Gastrocnemius medialis (tissue), 4 donors: ENCODE results near the gene FOCAD. TPM values are rescaled to one million over a fixed set of nuclear protein-coding genes. Genes with fewer than 3 reads are reported as not detected.

Experiments used
- ATAC-seq, 2 donors: fragments of 150-250 bp; one replicate each; pipeline ENCODE4 v1.9.1; 2016
- DNase-seq, 2 donors: peaks; one replicate each; pipeline ENCODE4 v3.0.0-alpha.2; 2019
- H3K27ac ChIP-seq, 4 donors: fragments of 200-600 bp; sonication (generic); 1 replicate in 1 of 4; 2 replicates in 3 of 4; pipeline ENCODE4 v1.5.1; 2016 to 2018; ENCODE audit warnings: mild to moderate bottlenecking in 2 of 4, moderate library complexity in 1 of 4
- H3K27me3 ChIP-seq, 3 donors: fragments of 200-600 bp; sonication (generic) in 2 of 3; 1 replicate in 1 of 3; 2 replicates in 2 of 3; pipeline versions ENCODE4 v1.5.1 to v1.6.0; 2016 to 2019; ENCODE audit warnings: mild to moderate bottlenecking in 1 of 3, moderate library complexity in 1 of 3
- H3K36me3 ChIP-seq, 2 donors: fragments of 200-600 bp; sonication (generic) in 1 of 2; one replicate each; pipeline ENCODE4 v1.5.1; 2017 to 2018
- H3K4me1 ChIP-seq, 2 donors: fragments of 200-600 bp; sonication (generic) in 1 of 2; one replicate each; pipeline ENCODE4 v1.5.1; 2016 to 2017; ENCODE audit warnings: mild to moderate bottlenecking in 2 of 2
- H3K4me3 ChIP-seq, 4 donors: fragments of 200-600 bp; sonication (generic) in 3 of 4; 1 replicate in 1 of 4; 2 replicates in 3 of 4; pipeline ENCODE4 v1.5.1; 2016 to 2019; ENCODE audit warnings: mild to moderate bottlenecking in 2 of 4
- H3K9me3 ChIP-seq, 3 donors: fragments of 200-600 bp; sonication (generic) in 2 of 3; 1 replicate in 1 of 3; 2 replicates in 2 of 3; pipeline ENCODE4 v1.5.1; 2016 to 2019
- POLR2A ChIP-seq, 2 donors: fragments of 450-650 bp; IDR thresholded peaks; one replicate each; pipeline ENCODE4 v1.6.1; 2017; ENCODE audit warnings: antibody characterized with exemption in 2 of 2, mild to moderate bottlenecking in 2 of 2, moderate library complexity in 2 of 2
- in situ Hi-C, 4 donors: fragments of 200-750 bp; cut with MboI; loops; one replicate each; pipeline versions ENCODE4 v1.15.0 to v1.8.0; 2017; ENCODE audit warnings: low sequenced_read_pairs in 4 of 4
- intact Hi-C: fragments of 100-400 bp; cut with DNase I; formaldehyde crosslinking; loops from one replicate; pipeline ENCODE4 v1.15.1; 2023; ENCODE audit warnings: low total_unique reads
- total RNA-seq, 4 donors: library from RNA; depleted of rRNA; stranded (reverse); fragments of >200 nt; gene quantifications; one replicate each; pipeline versions ENCODE4 v1.1.0 to v1.2.3, GENCODE V29; 2016
- TF ChIP-seq, protein P1 (sequence below), 5 experiments: fragments of 450-650 bp in 3 of 5; fragments of 200-600 bp in 2 of 5; sonication (generic) in 2 of 5; IDR thresholded peaks in 4 of 5; conservative IDR thresholded peaks in 1 of 5; 1 replicate in 4 of 5; 2 replicates in 1 of 5; pipeline ENCODE4 v1.5.1; 2016 to 2019; ENCODE audit warnings: antibody characterized with exemption in 5 of 5, mild to moderate bottlenecking in 3 of 5, moderate library complexity in 3 of 5

FOCAD gene
- total RNA-seq, 4 donors from 2014 or later, result 19.5 to 36.0 (median 28.6) TPM

- no peak for ATAC-seq
- Histone ChIP-seq H3K27me3 (no peaks in the 10 kb centered on the region), H3K9me3 (no peaks in the 10 kb centered on the region), H3K27ac (peak overlapping the region in 1 of 4 donors; percentile 54), H3K36me3 (no peaks in the 10 kb centered on the region), H3K4me3 (peak overlapping the region; percentile 44 to 55 (median 50)), H3K4me1 (no peaks in the 10 kb centered on the region)
- DNase-seq, result no peak
- no peak for TF ChIP-seq POLR2A (IDR thresholded peaks at IDR 0.05)
- TF ChIP-seq, protein P1, sequence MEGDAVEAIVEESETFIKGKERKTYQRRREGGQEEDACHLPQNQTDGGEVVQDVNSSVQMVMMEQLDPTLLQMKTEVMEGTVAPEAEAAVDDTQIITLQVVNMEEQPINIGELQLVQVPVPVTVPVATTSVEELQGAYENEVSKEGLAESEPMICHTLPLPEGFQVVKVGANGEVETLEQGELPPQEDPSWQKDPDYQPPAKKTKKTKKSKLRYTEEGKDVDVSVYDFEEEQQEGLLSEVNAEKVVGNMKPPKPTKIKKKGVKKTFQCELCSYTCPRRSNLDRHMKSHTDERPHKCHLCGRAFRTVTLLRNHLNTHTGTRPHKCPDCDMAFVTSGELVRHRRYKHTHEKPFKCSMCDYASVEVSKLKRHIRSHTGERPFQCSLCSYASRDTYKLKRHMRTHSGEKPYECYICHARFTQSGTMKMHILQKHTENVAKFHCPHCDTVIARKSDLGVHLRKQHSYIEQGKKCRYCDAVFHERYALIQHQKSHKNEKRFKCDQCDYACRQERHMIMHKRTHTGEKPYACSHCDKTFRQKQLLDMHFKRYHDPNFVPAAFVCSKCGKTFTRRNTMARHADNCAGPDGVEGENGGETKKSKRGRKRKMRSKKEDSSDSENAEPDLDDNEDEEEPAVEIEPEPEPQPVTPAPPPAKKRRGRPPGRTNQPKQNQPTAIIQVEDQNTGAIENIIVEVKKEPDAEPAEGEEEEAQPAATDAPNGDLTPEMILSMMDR (IDR thresholded peaks at IDR 0.05 in 4 of 5, conservative IDR thresholded peaks at IDR 0.05 in 1 of 5), result no peak
- in situ Hi-C loops (no loop called here), intact Hi-C loops (no loop called here)
Observed at GRCh38 chr9:21031808-21032183, 347.7 kb downstream of the FOCAD start.

DNA sequence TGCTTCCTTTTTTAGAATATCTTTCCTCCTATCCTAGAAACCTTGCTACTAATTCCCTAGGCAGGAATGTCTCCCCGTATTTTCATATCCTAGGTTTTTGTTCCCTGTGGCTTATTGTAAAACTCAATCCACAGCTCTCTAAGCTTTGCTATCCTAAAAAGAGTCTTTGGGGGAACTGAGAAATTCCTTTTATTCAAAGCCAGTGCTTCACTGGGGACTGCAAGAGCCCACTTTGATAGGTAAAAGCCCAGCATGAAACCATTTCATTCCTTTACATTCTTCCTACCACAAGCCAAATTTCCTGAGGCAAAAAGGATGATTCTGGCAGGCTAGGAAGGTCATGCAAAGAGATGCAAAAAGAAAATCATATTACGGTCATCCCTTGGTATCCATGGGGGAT lies 353.2 kb downstream of the FOCAD start:
- Histone ChIP-seq H3K9me3 (no peaks in the 10 kb centered on the region), H3K4me3 (no peak overlapping the region), H3K36me3 (no peaks in the 10 kb centered on the region), H3K27ac (no peak overlapping the region), H3K4me1 (no peaks in the 10 kb centered on the region), H3K27me3 (no peaks in the 10 kb centered on the region)
- intact Hi-C loops (no loop called here), in situ Hi-C loops (no loop called here)
- ATAC-seq, result no peak
- DNase-seq, result no peak
- TF ChIP-seq, protein P1 (IDR thresholded peaks at IDR 0.05 in 4 of 5, conservative IDR thresholded peaks at IDR 0.05 in 1 of 5), result no peak
- TF ChIP-seq POLR2A (IDR thresholded peaks at IDR 0.05), result no peak

DNA sequence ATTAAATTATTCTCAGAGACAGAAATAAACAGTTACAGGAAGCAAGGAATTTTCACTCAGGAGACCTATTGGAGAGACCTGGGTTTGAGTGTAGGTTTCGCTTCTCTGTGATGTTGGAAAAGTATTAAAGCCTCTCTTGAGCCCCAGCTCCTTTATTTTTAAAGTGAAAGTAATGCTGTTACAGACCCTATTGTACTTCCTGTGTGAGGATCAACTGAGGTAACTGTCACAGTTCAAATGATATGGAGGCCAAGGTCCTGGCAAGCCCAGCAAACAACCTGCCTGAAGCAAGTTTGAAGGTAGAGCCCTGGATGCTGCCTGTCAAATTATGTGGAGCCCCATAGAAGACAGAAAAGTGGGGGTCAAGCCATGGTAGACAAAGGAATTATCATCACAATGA lies 355.2 kb downstream of the FOCAD start:
- ATAC-seq (no peak), DNase-seq (no peak)
- Histone ChIP-seq H3K4me1 (no peaks in the 10 kb centered on the region), H3K36me3 (no peaks in the 10 kb centered on the region), H3K4me3 (no peak overlapping the region), H3K9me3 (no peaks in the 10 kb centered on the region), H3K27me3 (no peaks in the 10 kb centered on the region), H3K27ac (no peak overlapping the region)
- in situ Hi-C loops, result no loop called here
- TF ChIP-seq, protein P1 (IDR thresholded peaks at IDR 0.05 in 4 of 5, conservative IDR thresholded peaks at IDR 0.05 in 1 of 5), result no peak
- no peak for TF ChIP-seq POLR2A (IDR thresholded peaks at IDR 0.05)
- intact Hi-C loops, result no loop called here

DNA sequence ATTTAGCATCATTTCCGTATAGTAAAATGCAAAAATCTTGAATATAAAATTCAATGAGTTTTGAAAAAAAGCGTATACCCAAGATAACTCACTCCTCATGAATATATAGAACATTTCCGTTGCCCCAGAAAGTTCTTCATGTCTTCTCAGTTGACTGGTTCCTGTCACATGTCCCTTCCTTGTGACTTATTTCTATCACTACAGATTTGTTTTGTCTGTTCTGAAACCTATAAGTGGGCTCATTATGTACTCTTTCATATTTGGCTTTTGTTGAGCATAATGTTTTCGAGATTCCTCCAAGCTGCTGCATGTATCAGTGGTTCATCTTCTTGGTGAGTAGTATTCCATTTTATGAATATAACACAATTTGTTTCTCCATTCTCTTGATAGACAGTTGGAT lies 358.4 kb downstream of the FOCAD start:
- no peak overlapping the region for H3K27ac ChIP-seq
- H3K4me3 ChIP-seq, result no peak overlapping the region
- intact Hi-C loops, result no loop called here
- no peak for DNase-seq
- H3K9me3 ChIP-seq, result no peaks in the 10 kb centered on the region
- in situ Hi-C loops, result no loop called here
- H3K27me3 ChIP-seq, result no peaks in the 10 kb centered on the region
- TF ChIP-seq, protein P1 (IDR thresholded peaks at IDR 0.05 in 4 of 5, conservative IDR thresholded peaks at IDR 0.05 in 1 of 5), result no peak
- no peaks in the 10 kb centered on the region for H3K36me3 ChIP-seq
- no peak for ATAC-seq
- H3K4me1 ChIP-seq, result no peaks in the 10 kb centered on the region

- ATAC-seq (no peak), DNase-seq (no peak)
- H3K36me3 ChIP-seq, result no peaks in the 10 kb centered on the region
- H3K27ac ChIP-seq, result no peak overlapping the region
- H3K4me1 ChIP-seq, result no peaks in the 10 kb centered on the region
- no peaks in the 10 kb centered on the region for H3K27me3 ChIP-seq
- H3K9me3 ChIP-seq, result no peaks in the 10 kb centered on the region
- no peak overlapping the region for H3K4me3 ChIP-seq
- intact Hi-C loops, result no loop called here
- in situ Hi-C loops, result no loop called here
- TF ChIP-seq, protein P1 (IDR thresholded peaks at IDR 0.05 in 4 of 5, conservative IDR thresholded peaks at IDR 0.05 in 1 of 5), result no peak
- no peak for TF ChIP-seq POLR2A (IDR thresholded peaks at IDR 0.05)
Observed at GRCh38 chr9:21043841-21044240, 359.8 kb downstream of the FOCAD start.
